HG02970 (cell line): ENCODE measurements around the gene IRF2.
A peak's percentile ranks its signal among the peaks of the same experiment; 100 is the strongest.

Source experiments
- ATAC-seq: cut with Tn5 transposase; IDR thresholded peaks from one replicate; pipeline ENCODE4 v1.9.1; 2021; ENCODE audit warnings: mild to moderate bottlenecking, moderate library complexity, moderate number of reproducible peaks; ENCODE audit not compliant: unreplicated experiment, low FRiP score

Gene IRF2

GRCh38 chr4:184474263-184475095 lies at the start of gene IRF2:
TSS of gene IRF2 (minus strand) at chr4:184474550. CDS start at chr4:184429064, 45,486 bp downstream.
- peak; percentile 73 for ATAC-seq

- ATAC-seq, result no peak
These were observed 41.3 kb upstream of the IRF2 start for GRCh38 chr4:184515606-184516005.

- peak; percentile 96 for ATAC-seq
These were observed 40.0 kb upstream of the IRF2 start for GRCh38 chr4:184514121-184514988.

GRCh38 chr4:184513802-184514120 lies 39.4 kb upstream of the IRF2 start:
- peak; percentile 12 for ATAC-seq

- ATAC-seq, result no peak
These were observed 36.8 kb upstream of the IRF2 start for GRCh38 chr4:184511156-184511555.

- no peak for ATAC-seq
These were observed 36.1 kb upstream of the IRF2 start for GRCh38 chr4:184510401-184510800.

- peak; percentile 87 for ATAC-seq
These were observed 32.3 kb upstream of the IRF2 start for GRCh38 chr4:184506527-184507121.

- ATAC-seq, result no peak
These were observed 30.0 kb upstream of the IRF2 start for GRCh38 chr4:184504385-184504784.

GRCh38 chr4:184503869-184504300 lies 29.5 kb upstream of the IRF2 start:
- ATAC-seq, result no peak

- ATAC-seq, result no peak
These were observed 26.6 kb upstream of the IRF2 start for GRCh38 chr4:184500748-184501589.

- ATAC-seq, result no peak
These were observed 25.6 kb upstream of the IRF2 start for GRCh38 chr4:184499996-184500395.

- no peak for ATAC-seq
These were observed 24.2 kb upstream of the IRF2 start for GRCh38 chr4:184498598-184498997.

- no peak for ATAC-seq
These were observed 15.4 kb upstream of the IRF2 start for GRCh38 chr4:184489771-184490170.

- ATAC-seq, result no peak
These were observed 13.2 kb upstream of the IRF2 start for GRCh38 chr4:184487503-184487902.

GRCh38 chr4:184485279-184485678 lies 10.9 kb upstream of the IRF2 start:
- no peak for ATAC-seq

GRCh38 chr4:184481544-184481943 lies 7.2 kb upstream of the IRF2 start:
- no peak for ATAC-seq

- no peak for ATAC-seq
These were observed 5.2 kb upstream of the IRF2 start for GRCh38 chr4:184479516-184479950.

- no peak for ATAC-seq
These were observed 3.0 kb upstream of the IRF2 start for GRCh38 chr4:184477201-184477999.

GRCh38 chr4:184476695-184477094 lies 2.3 kb upstream of the IRF2 start:
- no peak for ATAC-seq
